ENCODE measurements around the gene CYYR1. TPM values are rescaled to one million over a fixed set of nuclear protein-coding genes. Genes with fewer than 3 reads are reported as not detected.

CYYR1 gene
- total RNA-seq, 1 donor from 2014 or later, result not detected

- ChIA-PET CTCF (no interaction called here), POLR2A (no interaction called here)
- no peak for ATAC-seq (ENCODE audit: low read depth)
- no peaks in the 10 kb centered on the region for H3K9me3 Mint-ChIP-seq
- intact Hi-C loops (cut with micrococcal nuclease), result no loop called here
- H3K4me1 Mint-ChIP-seq, result no peaks in the 10 kb centered on the region
- H3K27ac Mint-ChIP-seq, result no peak overlapping the region
- no peak for DNase-seq
- no peaks in the 10 kb centered on the region for H3K27me3 Mint-ChIP-seq
- H3K4me3 Mint-ChIP-seq, result no peak overlapping the region
- H3K36me3 Mint-ChIP-seq (ENCODE audit: low read depth), result no peaks in the 10 kb centered on the region
- no peak for TF ChIP-seq CTCF (IDR thresholded peaks at IDR 0.05)
These were observed 40.9 kb downstream of the CYYR1 start for GRCh38 chr21:26532208-26532607.

- CTCF ChIA-PET, result no interaction called here
- POLR2A ChIA-PET, result no interaction called here
- ATAC-seq (ENCODE audit: low read depth) (no peak), DNase-seq (no peak)
- H3K9me3 Mint-ChIP-seq, result peaks cover 2% of the 10 kb centered on the region
- H3K36me3 Mint-ChIP-seq (ENCODE audit: low read depth), result no peaks in the 10 kb centered on the region
- H3K4me3 Mint-ChIP-seq, result no peak overlapping the region
- intact Hi-C loops (cut with micrococcal nuclease), result no loop called here
- no peak for TF ChIP-seq CTCF (IDR thresholded peaks at IDR 0.05)
- no peaks in the 10 kb centered on the region for H3K27me3 Mint-ChIP-seq
- H3K27ac Mint-ChIP-seq, result no peak overlapping the region
- H3K4me1 Mint-ChIP-seq, result no peaks in the 10 kb centered on the region
These were observed 43.6 kb downstream of the CYYR1 start for GRCh38 chr21:26529526-26529925.

GRCh38 chr21:26528882-26529281, 44.2 kb downstream of the CYYR1 start:
- TF ChIP-seq CTCF (IDR thresholded peaks at IDR 0.05), result no peak
- Mint-ChIP-seq H3K4me1 (no peaks in the 10 kb centered on the region), H3K36me3 (ENCODE audit: low read depth) (no peaks in the 10 kb centered on the region), H3K27ac (no peak overlapping the region), H3K9me3 (peaks cover 2% of the 10 kb centered on the region), H3K4me3 (no peak overlapping the region), H3K27me3 (no peaks in the 10 kb centered on the region)
- no peak for ATAC-seq (ENCODE audit: low read depth)
- POLR2A ChIA-PET, result no interaction called here
- intact Hi-C loops (cut with micrococcal nuclease), result no loop called here
- no peak for DNase-seq
- CTCF ChIA-PET, result no interaction called here

- Mint-ChIP-seq H3K36me3 (ENCODE audit: low read depth) (no peaks in the 10 kb centered on the region), H3K4me3 (no peak overlapping the region), H3K9me3 (peaks cover 18% of the 10 kb centered on the region), H3K4me1 (no peaks in the 10 kb centered on the region), H3K27me3 (no peaks in the 10 kb centered on the region), H3K27ac (no peak overlapping the region)
- no peak for TF ChIP-seq CTCF (IDR thresholded peaks at IDR 0.05)
- DNase-seq (no peak), ATAC-seq (ENCODE audit: low read depth) (no peak)
- intact Hi-C loops (cut with micrococcal nuclease), result no loop called here
- ChIA-PET CTCF (no interaction called here), POLR2A (no interaction called here)
These were observed 50.4 kb downstream of the CYYR1 start for GRCh38 chr21:26522704-26523103.

- intact Hi-C loops (cut with micrococcal nuclease), result no loop called here
- H3K27ac Mint-ChIP-seq, result no peak overlapping the region
- TF ChIP-seq CTCF (IDR thresholded peaks at IDR 0.05), result no peak
- DNase-seq (no peak), ATAC-seq (ENCODE audit: low read depth) (no peak)
- H3K36me3 Mint-ChIP-seq (ENCODE audit: low read depth), result no peaks in the 10 kb centered on the region
- POLR2A ChIA-PET, result no interaction called here
- H3K4me3 Mint-ChIP-seq, result no peak overlapping the region
- H3K9me3 Mint-ChIP-seq, result peaks cover 19% of the 10 kb centered on the region
- H3K4me1 Mint-ChIP-seq, result no peaks in the 10 kb centered on the region
- no peaks in the 10 kb centered on the region for H3K27me3 Mint-ChIP-seq
- CTCF ChIA-PET, result no interaction called here
These were observed 53.9 kb downstream of the CYYR1 start for GRCh38 chr21:26519142-26519541.

All from activated B cell treated with CpG ODN at 0.5 μM for 24 hours (primary cell).